GM19328 (cell line): ENCODE results near the gene CFAP54.
"Not testable (repeated sequence)": the region's sequence is repeated elsewhere in the genome, so short reads cannot be mapped to it uniquely, and the experiment has no call there.

Experiments
- ATAC-seq: cut with Tn5 transposase; IDR thresholded peaks from one replicate; pipeline ENCODE4 v1.9.1; 2021; ENCODE audit warnings: mild to moderate bottlenecking, moderate library complexity; ENCODE audit not compliant: unreplicated experiment

CFAP54 gene

DNA sequence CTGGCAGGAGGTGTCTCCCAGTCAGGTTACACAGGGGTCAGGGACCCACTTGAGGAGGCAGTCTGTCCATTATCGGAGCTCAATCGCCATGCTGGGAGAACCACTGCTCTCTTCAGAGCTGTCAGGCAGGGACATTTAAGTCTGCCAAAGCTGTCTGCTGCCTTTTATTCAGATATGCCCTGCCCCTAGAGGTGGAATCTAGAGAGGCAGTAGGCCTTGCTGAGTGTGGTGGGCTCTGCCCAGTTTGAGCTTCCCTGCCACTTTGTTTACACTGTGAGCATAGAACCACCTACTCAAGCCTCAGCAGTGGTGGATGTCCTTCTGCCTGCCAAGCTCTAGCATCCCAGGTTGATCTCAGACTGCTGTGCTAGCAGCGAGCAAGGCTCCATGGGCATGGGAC lies 115.0 kb downstream of the CFAP54 start:
- ATAC-seq, result not testable (repeated sequence)

DNA sequence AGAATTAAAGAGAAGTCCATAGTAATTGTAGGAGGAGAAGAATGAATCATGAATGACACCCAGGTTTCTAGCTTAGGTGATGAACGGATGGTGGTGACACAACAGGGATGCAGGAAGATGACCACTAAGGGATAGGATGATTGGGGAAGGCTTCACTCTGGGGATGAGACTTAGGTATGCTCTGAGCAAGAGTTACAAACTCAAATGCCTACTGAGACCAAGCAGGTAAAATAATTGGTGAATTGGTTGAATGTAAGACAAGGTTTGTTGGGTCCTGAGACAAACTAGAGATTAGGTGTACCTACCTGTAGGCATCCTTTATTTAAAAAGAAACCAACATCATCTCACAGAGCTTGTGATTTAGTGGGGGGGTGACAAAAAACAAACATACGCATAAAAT lies 116.3 kb downstream of the CFAP54 start:
- no peak for ATAC-seq

DNA sequence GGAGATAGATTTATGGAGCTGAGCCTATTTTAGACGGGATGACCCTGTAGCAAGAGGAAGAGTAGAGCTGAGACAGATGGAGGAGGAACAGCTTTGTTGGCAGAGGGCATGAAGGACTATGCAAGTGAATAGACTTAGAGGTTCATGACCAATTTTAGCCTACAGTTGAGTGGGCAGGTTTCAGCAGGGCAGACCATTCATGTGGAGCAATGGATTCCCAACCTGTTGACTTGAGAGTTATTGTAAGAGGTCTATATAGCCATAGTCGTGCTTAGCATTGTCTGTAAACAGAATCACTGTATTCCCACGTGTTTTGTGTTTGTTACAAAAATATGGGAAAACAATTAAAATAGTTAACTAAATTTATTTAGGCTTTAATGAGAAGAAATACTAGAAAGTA lies 116.8 kb downstream of the CFAP54 start:
- ATAC-seq, result no peak

DNA sequence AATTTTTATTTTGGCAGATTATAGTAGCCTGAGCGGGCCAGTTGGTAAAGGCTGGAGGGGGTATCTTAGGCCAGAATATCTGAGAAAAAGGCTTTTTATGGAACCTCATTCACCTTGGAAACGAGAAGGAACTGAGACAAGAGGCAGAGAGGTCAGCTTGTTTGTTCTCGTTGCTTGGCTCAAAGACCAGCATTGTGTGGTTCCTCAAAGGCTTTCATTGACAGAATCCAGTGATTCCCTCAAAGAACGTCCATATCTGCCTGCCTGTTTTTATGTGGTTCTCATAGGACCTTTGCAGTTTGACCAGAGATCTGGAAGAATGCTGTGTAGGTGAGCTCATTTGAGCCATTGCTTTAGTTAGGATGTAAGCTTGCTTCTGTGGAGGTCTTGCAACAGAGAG lies 117.3 kb downstream of the CFAP54 start:
- no peak for ATAC-seq

DNA sequence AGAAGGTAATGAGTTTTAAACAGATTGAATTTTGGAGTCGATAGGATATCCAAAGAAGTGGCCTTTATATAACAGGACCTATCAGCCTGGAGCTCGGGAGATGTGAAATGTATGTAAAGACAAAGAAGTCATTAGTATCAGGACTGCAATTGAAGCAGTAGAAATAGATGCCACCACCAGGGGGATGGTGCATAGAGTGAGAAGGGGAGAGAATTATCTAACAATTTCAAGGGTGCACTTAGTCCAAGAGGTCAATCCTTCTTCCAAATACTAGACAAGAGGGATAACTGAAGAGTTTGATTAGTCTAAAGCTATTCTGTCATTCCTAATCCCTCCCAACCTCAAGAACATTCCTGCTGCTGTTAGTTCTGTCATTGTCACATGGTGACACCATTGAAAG lies 127.8 kb downstream of the CFAP54 start:
- no peak for ATAC-seq

DNA sequence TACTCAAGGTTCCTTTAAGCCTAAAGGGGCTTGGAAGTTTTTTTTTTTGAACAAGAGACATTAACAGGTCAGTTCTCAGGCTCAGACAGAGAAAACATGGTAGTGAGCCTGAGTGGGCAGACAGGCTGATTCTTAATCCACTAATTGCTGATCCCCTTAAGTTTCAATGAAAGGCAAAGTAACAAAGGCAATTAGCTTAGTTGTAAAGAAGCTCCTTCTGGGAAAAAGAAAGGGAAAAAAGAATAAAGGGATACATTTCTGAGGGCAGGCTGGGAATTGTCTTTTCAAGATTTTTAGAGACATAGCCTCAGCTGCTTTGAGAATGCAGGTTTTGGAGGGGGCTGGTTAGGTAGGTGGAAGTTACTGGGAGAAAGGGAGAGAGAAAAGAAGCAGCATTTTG lies 133.8 kb downstream of the CFAP54 start:
- ATAC-seq, result no peak

DNA sequence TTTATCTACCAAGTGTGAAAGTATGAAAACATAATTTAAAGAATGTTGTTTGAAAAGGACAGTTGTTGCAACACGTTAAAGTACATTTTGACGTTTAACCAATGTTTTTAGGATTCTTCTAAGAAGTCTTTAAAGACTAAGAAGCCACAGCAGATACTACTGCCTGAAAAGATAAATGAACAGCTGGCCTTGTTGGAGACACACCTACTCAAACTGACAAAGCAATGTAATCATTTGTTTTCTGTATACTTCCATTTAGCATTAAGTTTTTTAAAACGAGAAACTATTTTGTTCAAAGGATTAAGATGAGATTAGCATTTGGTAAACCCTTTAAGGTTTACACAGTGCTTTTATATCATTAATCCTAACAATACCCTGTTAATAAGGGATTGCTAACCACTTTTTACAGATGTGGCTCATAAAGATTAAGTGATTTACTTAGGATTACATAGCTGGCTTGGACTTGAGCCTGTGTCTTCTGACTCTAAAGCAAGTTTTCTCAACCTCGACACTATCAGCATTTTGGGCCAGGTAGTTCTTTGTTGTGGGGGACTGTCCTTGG lies 134.4 kb downstream of the CFAP54 start:
- ATAC-seq, result no peak

DNA sequence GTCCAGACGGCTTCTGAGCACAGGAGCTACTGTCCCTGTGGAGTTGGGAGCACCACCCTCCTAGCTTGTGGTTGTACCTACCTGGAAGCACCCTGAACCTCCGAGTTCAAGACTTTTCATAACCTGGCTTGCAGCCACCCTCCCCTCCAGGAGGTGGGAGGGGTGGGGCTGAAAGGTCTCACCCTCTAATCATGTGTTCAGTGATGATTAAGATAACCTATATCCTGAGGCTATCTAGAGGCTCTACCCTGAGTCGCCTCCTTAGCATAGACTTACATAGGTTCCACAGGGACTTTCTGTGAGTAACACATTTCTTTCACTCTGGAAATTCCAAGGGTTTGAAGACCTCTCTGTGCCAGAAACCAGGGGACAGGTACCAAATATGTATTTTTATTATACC lies 146.5 kb downstream of the CFAP54 start:
- ATAC-seq, result no peak

DNA sequence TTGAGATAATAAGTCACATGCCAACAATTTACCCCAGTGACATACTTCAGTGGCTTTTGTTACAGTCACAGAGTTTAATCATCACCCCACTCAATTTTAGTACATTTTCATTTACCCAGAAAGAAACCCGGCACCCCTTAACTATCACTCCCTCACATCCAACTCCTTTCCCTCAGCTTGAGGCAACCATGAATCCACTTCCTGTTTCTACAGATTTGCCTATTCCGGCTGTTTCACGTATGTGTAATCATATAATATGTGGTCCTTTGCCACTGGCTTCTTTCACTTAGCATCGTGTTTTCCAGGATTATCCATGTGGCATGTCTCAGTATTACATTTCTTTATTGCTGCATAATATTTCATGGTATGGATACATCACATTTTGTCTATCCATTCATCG lies 147.5 kb downstream of the CFAP54 start:
- no peak for ATAC-seq

DNA sequence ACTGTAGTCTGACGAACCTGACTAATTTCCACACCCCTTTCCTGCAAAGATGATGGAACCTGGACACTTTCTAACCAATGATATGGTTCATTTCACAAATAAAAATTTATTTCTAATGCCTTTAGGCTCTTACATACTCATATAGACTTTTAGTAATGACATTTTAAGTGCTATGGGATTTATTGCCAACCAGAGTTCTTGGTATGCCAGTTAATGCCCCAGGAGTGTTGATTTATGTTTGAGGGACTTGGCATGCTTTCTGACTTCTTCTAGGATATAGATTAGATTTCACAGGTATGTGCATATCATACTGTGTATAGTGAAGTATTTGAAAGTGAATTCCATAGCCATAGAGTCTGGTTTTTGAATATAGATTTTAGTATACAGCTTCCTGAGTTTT lies 159.5 kb downstream of the CFAP54 start:
- no peak for ATAC-seq

DNA sequence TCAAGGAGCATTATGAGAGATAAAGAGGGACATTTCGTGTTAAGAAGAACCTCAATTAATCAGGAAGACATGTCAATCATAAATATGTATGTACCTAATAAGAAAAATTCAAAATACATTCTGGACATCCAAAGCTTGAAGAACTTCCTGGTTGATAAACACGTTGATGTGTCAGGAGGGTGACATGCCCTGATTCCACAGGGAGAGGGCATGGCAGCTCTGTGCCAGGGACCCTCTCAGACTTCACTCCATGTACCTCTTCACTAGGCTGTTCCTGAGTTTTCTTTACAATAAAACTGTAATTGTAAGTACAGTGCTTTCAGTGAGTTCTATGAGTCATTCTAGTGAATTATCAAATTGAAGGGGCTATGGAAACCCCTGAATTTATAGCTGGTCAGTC lies 163.5 kb downstream of the CFAP54 start:
- no peak for ATAC-seq

DNA sequence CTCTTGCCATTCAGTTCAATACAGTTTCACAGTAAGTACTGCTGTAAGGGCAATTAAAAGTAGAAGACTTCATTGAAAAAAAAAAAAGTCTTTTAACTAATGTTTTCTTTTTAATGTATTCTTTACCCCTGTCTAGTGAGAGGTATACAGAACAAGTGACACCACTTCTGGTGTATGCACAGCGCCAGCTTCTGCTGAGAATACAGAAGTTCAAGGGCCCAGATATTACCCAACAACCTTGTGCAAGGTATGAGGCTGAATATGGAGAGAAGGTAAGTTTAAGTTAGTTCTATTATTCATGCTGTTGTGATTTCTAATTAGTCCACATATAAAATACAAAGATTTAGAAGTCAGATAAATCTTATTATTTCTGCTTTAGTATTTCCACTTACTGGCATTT lies 168.7 kb downstream of the CFAP54 start:
- no peak for ATAC-seq

DNA sequence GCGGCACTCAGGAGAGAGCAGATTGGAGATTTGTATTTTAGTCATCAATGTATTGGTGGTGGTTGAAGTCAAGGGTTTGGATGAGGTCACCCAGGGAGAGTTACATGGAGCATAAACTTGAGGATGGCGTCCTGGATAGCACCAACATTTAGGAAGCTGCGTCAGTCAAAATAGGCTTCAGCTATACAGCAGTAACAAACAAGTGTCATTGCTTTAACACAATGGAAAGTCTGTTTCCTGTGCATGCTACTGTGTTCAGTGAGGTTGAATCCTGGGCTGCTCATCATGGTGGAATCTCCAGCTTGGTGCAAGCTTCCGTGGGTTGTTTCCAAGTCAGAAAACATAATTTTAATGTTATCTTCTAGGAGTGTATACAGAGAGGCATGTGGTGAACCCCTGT lies 180.4 kb downstream of the CFAP54 start:
- no peak for ATAC-seq

DNA sequence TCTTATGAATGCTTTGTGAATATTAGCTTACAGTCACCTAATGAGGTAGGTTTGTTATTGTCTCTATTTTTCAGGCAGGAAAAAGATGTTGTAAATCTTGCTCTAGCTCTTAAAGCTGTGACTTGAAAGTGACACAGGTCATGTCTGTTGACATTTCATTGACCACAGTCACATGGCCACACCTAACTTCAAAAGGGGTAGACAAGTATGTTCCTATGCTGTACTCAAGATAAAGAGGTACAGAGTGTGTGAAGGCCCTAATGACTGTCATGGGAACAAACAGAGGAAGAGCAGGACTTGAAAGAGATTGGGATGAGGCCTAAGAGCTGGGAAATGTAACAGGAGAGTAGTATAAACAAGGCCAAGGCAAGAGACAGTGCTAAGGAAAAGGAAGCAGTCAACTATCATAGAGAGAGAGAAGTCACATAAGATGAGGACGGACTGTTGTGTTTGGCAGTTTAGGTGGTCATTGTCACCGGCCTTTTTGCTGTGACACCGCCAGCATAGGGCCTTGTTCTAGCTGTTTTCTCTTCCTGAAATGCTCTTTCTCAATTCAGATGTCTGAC lies 181.0 kb downstream of the CFAP54 start:
- no peak for ATAC-seq

DNA sequence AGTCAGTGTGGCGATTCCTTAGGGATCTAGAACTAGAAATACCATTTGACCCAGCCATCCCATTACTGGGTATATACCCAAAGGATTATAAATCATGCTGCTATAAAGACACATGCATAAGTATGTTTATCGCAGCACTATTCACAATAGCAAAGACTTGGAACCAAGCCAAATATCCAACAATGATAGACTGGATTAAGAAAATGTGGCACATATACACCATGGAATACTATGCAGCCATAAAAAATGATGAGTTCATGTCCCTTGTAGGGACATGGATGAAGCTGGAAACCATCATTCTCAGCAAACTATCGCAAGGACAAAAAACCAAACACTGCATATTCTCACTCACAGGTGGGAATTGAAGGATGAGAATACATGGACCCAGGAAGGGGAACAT lies 186.1 kb downstream of the CFAP54 start:
- not testable (repeated sequence) for ATAC-seq

DNA sequence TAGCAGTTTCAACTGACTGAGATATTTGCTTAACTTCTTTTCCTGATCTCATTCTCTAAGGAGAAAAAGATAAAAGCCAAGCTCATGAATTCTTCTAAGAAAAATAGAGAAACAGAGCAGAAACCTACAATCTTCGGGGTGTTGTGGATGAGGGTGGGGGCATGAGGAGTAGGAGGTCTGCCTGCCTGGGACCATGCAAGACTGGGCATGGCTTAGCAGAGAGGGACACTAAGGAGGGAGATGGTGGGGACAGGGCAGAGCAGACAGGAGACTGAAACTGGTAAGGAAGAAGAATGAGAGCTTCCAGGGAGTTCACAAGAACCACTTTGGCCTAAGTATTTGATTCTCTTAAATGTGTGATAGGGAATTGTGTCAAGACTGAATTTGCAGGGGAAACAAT lies 188.0 kb downstream of the CFAP54 start:
- no peak for ATAC-seq

DNA sequence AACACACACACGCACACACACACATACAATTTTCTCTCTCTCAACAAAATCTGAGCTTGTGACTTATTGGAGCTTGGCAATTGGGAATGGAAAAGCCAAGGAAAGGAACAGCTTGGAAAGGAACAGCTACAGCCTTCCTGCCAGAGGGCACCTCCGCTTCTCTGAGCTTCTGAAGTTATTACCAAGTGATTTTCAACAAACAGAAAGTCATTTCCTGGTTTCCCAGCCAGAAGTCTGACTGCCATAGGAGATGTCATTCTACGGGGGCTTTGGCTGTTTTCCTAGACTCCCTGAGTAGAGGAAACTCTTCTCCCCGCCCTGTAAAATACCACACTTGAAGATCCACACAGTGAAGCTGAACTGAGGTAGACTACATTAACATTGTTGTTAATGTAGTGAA lies 198.3 kb downstream of the CFAP54 start:
- ATAC-seq, result no peak

DNA sequence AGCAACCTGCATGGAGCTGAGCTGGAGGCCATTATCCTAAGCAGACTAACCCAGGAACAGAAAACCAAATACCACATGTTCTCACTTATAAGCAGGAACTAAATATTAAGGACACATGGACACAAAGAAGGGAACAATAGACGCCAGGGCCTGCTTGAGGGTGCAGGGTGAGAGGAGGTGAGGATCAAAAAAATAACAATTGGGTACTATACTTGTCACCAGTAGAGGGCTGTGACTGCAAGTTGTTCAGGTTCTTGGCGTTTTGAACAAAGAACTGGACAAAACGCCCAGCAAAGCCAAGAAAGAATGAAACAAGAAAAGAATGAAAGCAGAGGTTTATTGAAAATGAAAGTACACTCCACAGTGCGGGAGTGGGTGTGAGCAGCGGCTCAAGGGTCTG lies 209.1 kb downstream of the CFAP54 start:
- ATAC-seq, result no peak

DNA sequence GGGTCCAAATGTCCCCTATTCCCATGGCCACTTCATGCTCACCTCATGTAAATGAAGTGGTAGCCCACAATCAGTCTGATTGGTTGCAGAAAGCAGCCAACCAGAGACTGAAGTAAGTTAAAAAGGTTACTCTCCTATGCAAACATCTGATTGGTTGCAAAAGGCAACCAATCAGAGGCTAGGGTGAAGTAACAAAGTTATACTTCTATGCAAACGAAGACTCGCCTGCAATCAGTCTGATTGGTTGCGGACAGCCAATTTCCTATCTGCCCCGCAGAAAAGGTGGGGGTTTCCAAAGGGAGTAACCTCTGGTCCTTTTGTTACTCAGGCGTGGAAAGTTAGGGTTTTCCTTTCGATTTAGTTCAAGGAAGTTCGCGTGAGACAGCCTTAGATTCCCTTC lies 209.6 kb downstream of the CFAP54 start:
- ATAC-seq, result no peak

DNA sequence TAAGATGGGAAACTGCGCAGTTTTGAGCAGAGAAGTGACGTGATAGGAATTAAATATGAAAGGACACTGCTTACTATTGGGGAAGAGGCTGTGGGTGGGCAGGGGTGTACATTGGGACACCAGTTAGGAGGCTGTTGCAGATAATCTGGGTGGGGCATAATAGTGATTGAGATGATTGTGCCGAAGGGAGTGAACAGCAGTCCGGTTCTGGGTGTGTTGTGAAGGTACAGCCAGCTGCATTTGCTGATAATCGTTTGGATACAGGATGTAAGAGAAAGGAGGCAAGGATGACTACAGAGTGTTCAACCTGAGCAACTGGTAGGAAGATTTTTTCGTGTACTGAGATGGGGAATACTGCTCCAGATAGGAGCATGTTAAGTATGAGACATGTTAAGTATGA lies 212.5 kb downstream of the CFAP54 start:
- ATAC-seq, result no peak

DNA sequence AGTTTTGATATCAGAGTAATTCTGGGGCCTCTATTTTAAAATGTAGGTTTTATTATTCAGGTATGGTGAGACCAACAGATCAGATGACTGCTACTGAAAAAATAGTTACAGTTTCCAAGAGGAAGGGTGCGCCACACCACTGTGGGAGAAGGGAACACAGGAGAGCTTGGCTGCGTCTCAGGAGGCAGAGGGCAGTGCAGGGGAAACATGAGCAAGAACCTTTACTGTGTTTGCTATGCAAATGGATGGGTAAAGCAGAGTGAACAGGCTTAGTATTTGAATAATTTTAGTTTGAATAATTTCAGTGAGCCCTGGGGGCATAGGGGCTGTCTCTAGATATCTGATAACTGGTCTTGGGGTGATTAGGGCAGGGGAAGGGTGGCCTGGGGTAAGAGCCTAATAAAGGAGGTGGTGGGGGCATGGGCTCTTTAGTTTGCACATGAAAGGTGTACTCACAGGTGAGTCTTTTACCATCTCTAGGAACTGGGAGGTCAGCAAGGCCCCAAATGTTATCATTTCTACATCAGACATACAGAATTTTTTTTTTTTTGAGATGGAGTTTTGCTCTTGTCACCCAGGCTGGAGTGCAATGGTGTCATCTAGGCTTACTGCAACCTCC lies 220.9 kb downstream of the CFAP54 start:
- no peak for ATAC-seq

DNA sequence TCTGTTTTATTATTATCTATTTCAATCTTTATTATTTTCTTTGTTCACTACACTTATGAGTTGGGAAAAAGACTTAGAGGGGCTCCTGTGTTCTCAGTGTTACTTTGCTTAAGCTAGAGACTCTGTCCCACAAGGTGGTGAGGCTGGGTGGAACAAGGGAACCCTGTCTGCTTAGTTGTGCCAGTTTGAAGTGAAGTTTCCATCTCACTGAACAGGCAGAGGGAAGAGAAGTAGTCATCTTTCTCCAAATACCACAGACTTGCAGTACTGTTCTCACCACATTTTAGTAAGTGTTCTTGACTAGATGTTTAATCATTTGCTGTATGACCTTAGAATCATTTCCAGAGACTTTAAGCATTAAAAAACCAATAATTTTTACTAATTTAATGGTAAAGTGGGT lies 222.0 kb downstream of the CFAP54 start:
- no peak for ATAC-seq

DNA sequence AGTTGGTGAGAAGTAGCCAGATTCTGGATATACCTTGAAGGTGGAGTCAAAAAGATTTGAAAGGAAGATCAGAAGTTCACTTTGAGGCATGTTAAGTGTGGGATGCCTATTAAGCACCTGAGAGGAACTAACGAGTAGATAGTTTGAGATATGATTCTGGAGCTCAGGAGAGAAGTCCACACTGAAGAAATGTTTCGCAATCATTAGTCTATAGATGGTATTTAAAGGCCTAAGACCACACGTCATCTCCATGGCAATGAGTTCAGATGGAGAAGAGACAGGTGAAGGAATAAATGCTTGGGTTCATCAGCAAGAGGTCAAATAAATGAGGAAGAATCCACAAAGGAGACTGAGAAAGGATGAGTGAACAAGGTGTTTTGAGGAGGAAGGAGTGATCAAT lies 224.8 kb downstream of the CFAP54 start:
- ATAC-seq, result no peak
